ENCODE measurements around the gene OLIG1. TPM values are rescaled to one million over a fixed set of nuclear protein-coding genes. Genes with fewer than 3 reads are reported as not detected.

The OLIG1 gene
- total and polyA plus RNA-seq, 2 of the 8 experiments (the other 6 are each of a cell fraction or from before 2014, with no cell fraction given) = 0.65 to 1.2 TPM

DNA sequence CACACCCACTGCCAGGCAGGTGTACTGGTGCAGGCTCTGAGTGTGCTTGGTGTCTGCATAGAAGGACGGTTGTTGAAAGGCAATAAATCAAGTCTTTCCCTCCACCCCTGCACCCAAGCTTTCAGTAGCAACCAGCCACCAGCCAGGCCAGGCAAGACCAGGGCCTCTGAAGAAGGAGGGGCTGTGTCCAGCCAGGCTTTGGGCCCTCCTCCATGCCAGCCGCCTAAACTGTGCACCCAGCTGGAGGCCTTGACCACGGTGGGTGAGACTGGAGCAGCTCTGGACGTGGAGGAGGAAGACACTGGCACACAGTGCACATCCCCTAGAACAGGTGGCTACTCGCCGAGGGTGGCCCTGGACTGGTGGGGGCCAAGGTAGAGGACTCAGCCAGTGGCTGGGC, 39.3 kb upstream of the OLIG1 start (continued):
- TF ChIP-seq, protein P1, sequence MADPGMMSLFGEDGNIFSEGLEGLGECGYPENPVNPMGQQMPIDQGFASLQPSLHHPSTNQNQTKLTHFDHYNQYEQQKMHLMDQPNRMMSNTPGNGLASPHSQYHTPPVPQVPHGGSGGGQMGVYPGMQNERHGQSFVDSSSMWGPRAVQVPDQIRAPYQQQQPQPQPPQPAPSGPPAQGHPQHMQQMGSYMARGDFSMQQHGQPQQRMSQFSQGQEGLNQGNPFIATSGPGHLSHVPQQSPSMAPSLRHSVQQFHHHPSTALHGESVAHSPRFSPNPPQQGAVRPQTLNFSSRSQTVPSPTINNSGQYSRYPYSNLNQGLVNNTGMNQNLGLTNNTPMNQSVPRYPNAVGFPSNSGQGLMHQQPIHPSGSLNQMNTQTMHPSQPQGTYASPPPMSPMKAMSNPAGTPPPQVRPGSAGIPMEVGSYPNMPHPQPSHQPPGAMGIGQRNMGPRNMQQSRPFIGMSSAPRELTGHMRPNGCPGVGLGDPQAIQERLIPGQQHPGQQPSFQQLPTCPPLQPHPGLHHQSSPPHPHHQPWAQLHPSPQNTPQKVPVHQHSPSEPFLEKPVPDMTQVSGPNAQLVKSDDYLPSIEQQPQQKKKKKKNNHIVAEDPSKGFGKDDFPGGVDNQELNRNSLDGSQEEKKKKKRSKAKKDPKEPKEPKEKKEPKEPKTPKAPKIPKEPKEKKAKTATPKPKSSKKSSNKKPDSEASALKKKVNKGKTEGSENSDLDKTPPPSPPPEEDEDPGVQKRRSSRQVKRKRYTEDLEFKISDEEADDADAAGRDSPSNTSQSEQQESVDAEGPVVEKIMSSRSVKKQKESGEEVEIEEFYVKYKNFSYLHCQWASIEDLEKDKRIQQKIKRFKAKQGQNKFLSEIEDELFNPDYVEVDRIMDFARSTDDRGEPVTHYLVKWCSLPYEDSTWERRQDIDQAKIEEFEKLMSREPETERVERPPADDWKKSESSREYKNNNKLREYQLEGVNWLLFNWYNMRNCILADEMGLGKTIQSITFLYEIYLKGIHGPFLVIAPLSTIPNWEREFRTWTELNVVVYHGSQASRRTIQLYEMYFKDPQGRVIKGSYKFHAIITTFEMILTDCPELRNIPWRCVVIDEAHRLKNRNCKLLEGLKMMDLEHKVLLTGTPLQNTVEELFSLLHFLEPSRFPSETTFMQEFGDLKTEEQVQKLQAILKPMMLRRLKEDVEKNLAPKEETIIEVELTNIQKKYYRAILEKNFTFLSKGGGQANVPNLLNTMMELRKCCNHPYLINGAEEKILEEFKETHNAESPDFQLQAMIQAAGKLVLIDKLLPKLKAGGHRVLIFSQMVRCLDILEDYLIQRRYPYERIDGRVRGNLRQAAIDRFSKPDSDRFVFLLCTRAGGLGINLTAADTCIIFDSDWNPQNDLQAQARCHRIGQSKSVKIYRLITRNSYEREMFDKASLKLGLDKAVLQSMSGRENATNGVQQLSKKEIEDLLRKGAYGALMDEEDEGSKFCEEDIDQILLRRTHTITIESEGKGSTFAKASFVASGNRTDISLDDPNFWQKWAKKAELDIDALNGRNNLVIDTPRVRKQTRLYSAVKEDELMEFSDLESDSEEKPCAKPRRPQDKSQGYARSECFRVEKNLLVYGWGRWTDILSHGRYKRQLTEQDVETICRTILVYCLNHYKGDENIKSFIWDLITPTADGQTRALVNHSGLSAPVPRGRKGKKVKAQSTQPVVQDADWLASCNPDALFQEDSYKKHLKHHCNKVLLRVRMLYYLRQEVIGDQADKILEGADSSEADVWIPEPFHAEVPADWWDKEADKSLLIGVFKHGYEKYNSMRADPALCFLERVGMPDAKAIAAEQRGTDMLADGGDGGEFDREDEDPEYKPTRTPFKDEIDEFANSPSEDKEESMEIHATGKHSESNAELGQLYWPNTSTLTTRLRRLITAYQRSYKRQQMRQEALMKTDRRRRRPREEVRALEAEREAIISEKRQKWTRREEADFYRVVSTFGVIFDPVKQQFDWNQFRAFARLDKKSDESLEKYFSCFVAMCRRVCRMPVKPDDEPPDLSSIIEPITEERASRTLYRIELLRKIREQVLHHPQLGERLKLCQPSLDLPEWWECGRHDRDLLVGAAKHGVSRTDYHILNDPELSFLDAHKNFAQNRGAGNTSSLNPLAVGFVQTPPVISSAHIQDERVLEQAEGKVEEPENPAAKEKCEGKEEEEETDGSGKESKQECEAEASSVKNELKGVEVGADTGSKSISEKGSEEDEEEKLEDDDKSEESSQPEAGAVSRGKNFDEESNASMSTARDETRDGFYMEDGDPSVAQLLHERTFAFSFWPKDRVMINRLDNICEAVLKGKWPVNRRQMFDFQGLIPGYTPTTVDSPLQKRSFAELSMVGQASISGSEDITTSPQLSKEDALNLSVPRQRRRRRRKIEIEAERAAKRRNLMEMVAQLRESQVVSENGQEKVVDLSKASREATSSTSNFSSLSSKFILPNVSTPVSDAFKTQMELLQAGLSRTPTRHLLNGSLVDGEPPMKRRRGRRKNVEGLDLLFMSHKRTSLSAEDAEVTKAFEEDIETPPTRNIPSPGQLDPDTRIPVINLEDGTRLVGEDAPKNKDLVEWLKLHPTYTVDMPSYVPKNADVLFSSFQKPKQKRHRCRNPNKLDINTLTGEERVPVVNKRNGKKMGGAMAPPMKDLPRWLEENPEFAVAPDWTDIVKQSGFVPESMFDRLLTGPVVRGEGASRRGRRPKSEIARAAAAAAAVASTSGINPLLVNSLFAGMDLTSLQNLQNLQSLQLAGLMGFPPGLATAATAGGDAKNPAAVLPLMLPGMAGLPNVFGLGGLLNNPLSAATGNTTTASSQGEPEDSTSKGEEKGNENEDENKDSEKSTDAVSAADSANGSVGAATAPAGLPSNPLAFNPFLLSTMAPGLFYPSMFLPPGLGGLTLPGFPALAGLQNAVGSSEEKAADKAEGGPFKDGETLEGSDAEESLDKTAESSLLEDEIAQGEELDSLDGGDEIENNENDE (IDR thresholded peaks at IDR 0.05; ENCODE audit: insufficient replicate concordance, low read length) = no peak
- no peak for TF ChIP-seq CEBPB (IDR thresholded peaks at IDR 0.05; ENCODE audit: low read depth, low read length)
- no peak for TF ChIP-seq PHF8 (conservative IDR thresholded peaks at IDR 0.05; ENCODE audit: low read depth, low read length)
- no peak for TF ChIP-seq SUZ12 (IDR thresholded peaks at IDR 0.05; ENCODE audit: low read length)
- TF ChIP-seq CHD2 (IDR thresholded peaks at IDR 0.05; ENCODE audit: low read length) = no peak
- no peak for TF ChIP-seq CBX5 (IDR thresholded peaks at IDR 0.05; ENCODE audit: low read depth, low read length)
- TF ChIP-seq, protein P2, sequence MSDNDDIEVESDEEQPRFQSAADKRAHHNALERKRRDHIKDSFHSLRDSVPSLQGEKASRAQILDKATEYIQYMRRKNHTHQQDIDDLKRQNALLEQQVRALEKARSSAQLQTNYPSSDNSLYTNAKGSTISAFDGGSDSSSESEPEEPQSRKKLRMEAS (IDR thresholded peaks at IDR 0.05) = no peak
- TF ChIP-seq MAFK (IDR thresholded peaks at IDR 0.05; ENCODE audit: low read depth, low read length) = no peak
- TF ChIP-seq SIRT6 (IDR thresholded peaks at IDR 0.05; ENCODE audit: low read length) = no peak

All from H1 (cell line).